ENCODE measurements around the gene ZNF564.
"Not testable (repeated sequence)": the region's sequence is repeated elsewhere in the genome, so short reads cannot be mapped to it uniquely, and the experiment has no call there.

Gene ZNF564

DNA sequence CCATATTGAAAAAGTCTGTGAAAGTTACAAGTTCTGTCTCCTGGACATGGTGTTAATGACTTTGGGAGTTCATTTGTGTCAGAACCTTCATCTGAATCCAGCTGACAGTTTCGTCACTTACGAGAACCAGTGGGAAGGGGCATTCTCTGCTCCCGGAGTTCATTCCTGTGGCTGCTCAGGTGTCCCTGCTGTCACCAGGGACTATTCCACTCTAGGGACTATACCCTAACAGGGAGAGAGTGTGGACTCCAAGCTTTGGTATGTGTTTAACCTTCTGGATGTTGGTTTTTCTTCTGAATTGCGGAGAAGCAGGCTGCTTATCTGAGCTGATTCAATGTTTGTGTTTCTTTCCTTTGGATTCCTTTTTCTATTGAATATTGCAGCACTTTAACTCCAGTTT lies 54.2 kb downstream of the ZNF564 start:
- DNase-seq (ENCODE audit: low spot score) = no peak

GRCh38 chr19:12496480-12496879 lies 54.8 kb downstream of the ZNF564 start:
- DNase-seq (ENCODE audit: low spot score) = no peak

GRCh38 chr19:12495002-12495802 lies 56.1 kb downstream of the ZNF564 start:
- peak; percentile 91 for DNase-seq (ENCODE audit: low spot score)

DNA sequence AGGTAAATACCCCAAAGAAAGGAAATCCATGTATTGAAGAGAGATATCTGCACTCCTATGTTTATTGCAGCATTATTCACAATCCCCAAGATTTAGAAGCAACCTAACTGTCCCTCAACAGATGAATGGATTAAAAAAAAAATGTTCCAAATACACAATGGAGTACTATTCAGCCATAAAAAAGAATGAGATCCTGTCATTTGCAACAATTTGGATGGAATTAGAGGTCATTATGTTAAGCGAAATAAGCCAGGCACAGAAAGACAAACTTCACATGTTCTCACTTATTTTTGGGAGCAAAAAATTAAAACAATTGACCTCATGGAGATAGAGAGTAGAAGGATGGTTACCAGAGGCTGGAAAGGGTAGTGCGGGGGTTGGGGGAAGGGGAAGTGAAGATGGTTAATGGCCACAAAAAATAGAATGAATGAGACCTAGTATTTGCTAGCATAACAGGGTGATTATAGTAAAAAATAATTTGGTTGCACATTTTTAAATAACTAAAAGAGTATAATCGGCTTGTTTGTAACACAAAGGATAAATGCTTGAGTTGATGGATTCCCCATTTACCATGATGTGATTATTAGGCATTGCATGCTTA lies 56.9 kb downstream of the ZNF564 start:
- DNase-seq (ENCODE audit: low spot score) = no peak

- DNase-seq (ENCODE audit: low spot score) = not testable (repeated sequence)
Measured at GRCh38 chr19:12486265-12486783, 65.0 kb downstream of the ZNF564 start.

DNA sequence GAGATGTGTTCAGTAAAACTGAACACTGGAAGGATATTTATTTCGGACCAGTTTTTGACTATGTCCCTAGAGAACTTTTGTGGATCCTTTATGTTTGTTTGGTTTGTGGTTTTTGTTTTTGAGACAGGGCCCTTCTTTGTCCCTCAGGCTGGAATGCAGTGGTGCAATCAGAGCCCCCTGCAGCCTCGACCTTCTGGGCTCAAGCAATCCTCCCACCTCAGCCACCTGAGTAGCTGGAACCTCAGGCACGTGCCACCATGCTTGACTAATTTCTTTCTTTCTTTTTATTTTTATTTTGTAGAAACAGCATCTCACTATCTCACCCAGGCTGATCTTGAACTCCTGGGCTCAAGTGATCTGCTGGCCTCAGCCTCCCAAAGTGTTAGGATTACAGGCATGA lies 65.7 kb downstream of the ZNF564 start:
- no peak for DNase-seq (ENCODE audit: low spot score)

DNA sequence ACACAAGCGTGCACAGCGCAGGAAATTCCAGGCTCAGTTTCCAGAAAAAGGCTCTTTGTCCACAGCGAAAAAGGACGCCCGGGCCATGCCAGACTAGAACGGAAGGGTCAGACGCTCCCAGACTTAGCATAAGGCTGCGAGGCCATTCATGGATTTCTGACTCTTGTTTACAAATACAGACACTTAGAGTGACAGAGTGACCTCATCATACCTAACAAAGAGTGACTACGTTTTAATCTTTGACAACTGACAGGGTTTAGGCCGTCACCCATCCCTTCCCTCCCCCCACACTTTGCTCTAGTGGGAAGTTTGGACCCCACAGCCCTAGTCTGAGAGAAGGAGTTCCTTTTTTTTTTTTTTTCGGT lies 66.2 kb downstream of the ZNF564 start:
- no peak for DNase-seq (ENCODE audit: low spot score)

DNA sequence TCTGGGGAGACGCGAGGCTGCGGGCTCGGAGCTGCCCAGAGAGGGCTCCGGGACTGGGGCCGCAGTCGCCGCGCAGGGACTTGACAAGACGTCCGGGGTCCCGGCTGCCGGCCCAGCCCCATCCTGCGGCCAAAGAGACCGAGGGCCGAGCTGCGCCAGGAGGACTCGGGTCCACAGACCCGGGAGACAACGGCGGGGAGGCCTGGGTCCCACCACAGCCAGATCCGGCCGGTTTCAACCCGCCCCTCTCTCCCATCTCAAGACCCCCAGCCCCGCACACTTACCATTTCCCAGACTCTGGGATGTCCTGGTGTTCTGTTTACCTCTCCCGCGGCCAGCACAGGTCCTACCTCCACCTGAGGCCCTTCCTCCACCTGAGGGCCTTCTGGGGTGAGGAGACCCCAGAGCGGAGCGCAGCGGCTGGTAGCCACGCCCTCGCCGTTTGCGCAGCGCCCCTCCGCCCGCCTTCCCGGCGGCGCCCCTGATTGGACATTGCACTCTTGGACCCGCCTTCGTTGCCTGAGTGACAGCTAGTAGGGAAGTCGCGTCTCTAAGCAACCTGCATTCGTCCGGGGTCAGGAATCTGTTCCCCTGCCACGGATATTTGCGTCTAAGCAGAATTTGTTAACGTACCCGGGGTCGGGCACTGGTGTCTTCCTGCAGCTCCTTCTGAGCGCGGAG lies 66.8 kb downstream of the ZNF564 start, which contains the start of gene ZNF709:
Gene ZNF709 (minus strand): TSS at position 446 of the 681 bp plus-strand sequence. CDS start 159 bp downstream, at position 287.
- peak; percentile 95 for DNase-seq (ENCODE audit: low spot score)

DNA sequence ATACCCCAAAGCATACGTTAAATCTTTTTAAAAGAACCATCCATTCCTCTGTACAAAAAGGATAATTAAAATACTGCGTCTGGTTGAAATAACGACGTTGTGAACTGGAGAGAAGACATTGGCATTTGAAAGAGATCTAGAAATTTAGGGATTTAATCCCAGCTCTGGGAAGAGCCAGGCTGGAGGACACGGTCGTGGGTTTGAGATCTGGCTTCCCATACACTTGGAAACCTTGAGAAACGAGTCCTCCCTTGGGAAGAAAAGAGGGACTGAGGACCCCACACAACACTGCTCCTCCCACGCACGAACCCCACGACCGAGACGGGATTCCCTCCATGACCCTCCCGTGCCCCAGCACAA lies 67.3 kb downstream of the ZNF564 start:
- no peak for DNase-seq (ENCODE audit: low spot score)

DNA sequence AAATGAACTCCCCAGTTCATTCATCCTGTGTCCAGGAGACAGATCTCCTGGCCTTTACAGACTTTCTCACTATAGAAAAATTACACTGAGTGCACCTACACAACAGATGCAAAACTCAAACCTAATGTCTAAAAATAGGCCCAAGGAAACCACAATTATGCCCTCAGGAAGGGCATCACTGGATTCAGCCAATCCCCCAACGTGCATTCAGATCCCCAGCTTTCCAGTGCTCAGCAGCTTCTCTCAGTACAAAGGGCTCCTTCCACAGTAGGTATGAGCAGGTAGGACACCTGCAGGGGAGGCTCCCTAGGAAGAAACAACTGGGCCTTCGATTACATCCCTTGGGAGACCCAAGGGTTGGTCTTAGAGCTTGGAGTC lies 68.8 kb downstream of the ZNF564 start:
- DNase-seq (ENCODE audit: low spot score) = no peak

- no peak for DNase-seq (ENCODE audit: low spot score)
Measured at GRCh38 chr19:12481781-12482508, 69.3 kb downstream of the ZNF564 start.

DNA sequence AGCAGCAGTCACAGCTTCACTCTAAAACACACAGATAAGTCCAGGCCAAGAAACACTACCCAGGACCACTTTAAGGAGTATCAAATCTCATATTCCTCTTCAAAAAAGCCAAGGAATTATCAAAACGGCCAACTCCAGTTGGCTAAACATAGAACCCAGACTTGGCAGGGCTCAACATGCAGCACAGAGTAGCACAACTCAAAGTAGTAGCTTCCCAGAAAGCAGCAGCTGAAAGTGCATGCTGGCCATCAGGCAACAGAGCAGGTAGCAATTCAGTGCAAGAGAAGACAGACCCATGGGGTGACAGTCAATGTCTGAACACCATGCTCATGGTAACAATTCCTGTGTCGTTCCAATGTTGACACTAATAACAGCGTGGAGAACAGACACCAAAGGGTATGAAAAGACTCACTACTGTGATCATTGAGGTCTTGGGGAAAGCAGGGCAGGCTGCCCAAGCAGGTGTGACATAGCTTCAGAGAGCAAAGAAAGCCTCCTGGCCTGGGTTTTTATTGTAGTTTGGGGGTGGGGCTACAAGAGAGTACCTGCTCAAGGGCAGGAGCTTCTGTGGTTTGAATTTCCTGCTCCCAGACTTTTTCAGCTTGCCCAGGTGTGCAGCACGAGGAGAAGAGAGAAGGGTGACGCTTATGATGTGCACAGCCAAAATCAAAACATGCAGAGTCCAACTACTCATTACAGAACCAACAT lies 72.9 kb downstream of the ZNF564 start:
- DNase-seq (ENCODE audit: low spot score) = no peak
